Measurements from ENCODE around the gene SLC11A2. TPM values are rescaled to one million over a fixed set of nuclear protein-coding genes. Genes with fewer than 3 reads are reported as not detected.

Gene SLC11A2
- total RNA-seq, 1 donor from 2014 or later: 41.1 TPM

GRCh38 chr12:51005671-51006070, 20.5 kb downstream of the SLC11A2 start:
- H3K27ac Mint-ChIP-seq (ENCODE audit: unreplicated experiment): no peak overlapping the region
- no peak for DNase-seq
- H3K36me3 Mint-ChIP-seq (ENCODE audit: unreplicated experiment): no peaks in the 10 kb centered on the region
- no peak for TF ChIP-seq CTCF (IDR thresholded peaks at IDR 0.05; ENCODE audit: partially characterized antibody, unreplicated experiment)
- H3K27me3 Mint-ChIP-seq (ENCODE audit: unreplicated experiment): no peaks in the 10 kb centered on the region
- H3K4me3 Mint-ChIP-seq (ENCODE audit: unreplicated experiment): no peak overlapping the region
- H3K4me1 Mint-ChIP-seq (ENCODE audit: low read depth, unreplicated experiment): peaks cover 7% of the 10 kb centered on the region
- no peaks in the 10 kb centered on the region for H3K9me3 Mint-ChIP-seq (ENCODE audit: unreplicated experiment)

GRCh38 chr12:51005030-51005429, 21.2 kb downstream of the SLC11A2 start:
- H3K36me3 Mint-ChIP-seq (ENCODE audit: unreplicated experiment): no peaks in the 10 kb centered on the region
- H3K27me3 Mint-ChIP-seq (ENCODE audit: unreplicated experiment): no peaks in the 10 kb centered on the region
- TF ChIP-seq CTCF (IDR thresholded peaks at IDR 0.05; ENCODE audit: partially characterized antibody, unreplicated experiment): no peak
- H3K4me1 Mint-ChIP-seq (ENCODE audit: low read depth, unreplicated experiment): peaks cover 5% of the 10 kb centered on the region
- no peaks in the 10 kb centered on the region for H3K9me3 Mint-ChIP-seq (ENCODE audit: unreplicated experiment)
- H3K27ac Mint-ChIP-seq (ENCODE audit: unreplicated experiment): no peak overlapping the region
- no peak overlapping the region for H3K4me3 Mint-ChIP-seq (ENCODE audit: unreplicated experiment)
- DNase-seq: no peak

DNA sequence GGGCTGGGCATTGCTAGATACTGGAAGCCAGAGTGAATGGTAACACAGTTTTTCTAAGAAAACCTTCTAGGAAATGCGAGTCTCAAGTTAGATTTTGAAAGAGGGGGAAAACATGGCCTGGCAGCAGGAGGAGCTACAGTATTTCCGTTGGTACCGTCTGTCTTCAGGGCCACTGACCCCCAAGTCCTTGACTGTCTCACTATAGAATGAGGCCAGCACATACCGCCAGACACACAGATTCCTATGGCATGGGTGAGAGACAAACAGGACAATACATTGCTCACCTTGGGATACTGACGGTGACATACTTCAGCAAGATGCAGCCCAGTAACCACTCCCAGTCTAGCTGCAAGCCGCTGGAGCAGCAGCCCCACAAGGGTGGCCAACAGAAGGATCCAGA, 21.7 kb downstream of the SLC11A2 start:
- peaks cover 5% of the 10 kb centered on the region for H3K4me1 Mint-ChIP-seq (ENCODE audit: low read depth, unreplicated experiment)
- no peaks in the 10 kb centered on the region for H3K9me3 Mint-ChIP-seq (ENCODE audit: unreplicated experiment)
- H3K4me3 Mint-ChIP-seq (ENCODE audit: unreplicated experiment): no peak overlapping the region
- no peaks in the 10 kb centered on the region for H3K27me3 Mint-ChIP-seq (ENCODE audit: unreplicated experiment)
- no peak for DNase-seq
- TF ChIP-seq CTCF (IDR thresholded peaks at IDR 0.05; ENCODE audit: partially characterized antibody, unreplicated experiment): no peak
- no peak overlapping the region for H3K27ac Mint-ChIP-seq (ENCODE audit: unreplicated experiment)
- H3K36me3 Mint-ChIP-seq (ENCODE audit: unreplicated experiment): no peaks in the 10 kb centered on the region

- H3K4me3 Mint-ChIP-seq (ENCODE audit: unreplicated experiment): no peak overlapping the region
- DNase-seq: no peak
- no peak overlapping the region for H3K27ac Mint-ChIP-seq (ENCODE audit: unreplicated experiment)
- no peaks in the 10 kb centered on the region for H3K4me1 Mint-ChIP-seq (ENCODE audit: low read depth, unreplicated experiment)
- H3K27me3 Mint-ChIP-seq (ENCODE audit: unreplicated experiment): no peaks in the 10 kb centered on the region
- H3K36me3 Mint-ChIP-seq (ENCODE audit: unreplicated experiment): no peaks in the 10 kb centered on the region
- no peaks in the 10 kb centered on the region for H3K9me3 Mint-ChIP-seq (ENCODE audit: unreplicated experiment)
- no peak for TF ChIP-seq CTCF (IDR thresholded peaks at IDR 0.05; ENCODE audit: partially characterized antibody, unreplicated experiment)
These were observed 24.4 kb downstream of the SLC11A2 start for GRCh38 chr12:51001799-51002198.

GRCh38 chr12:51000245-51000644, 25.9 kb downstream of the SLC11A2 start:
- H3K4me3 Mint-ChIP-seq (ENCODE audit: unreplicated experiment): no peak overlapping the region
- no peaks in the 10 kb centered on the region for H3K27me3 Mint-ChIP-seq (ENCODE audit: unreplicated experiment)
- no peak for TF ChIP-seq CTCF (IDR thresholded peaks at IDR 0.05; ENCODE audit: partially characterized antibody, unreplicated experiment)
- H3K36me3 Mint-ChIP-seq (ENCODE audit: unreplicated experiment): no peaks in the 10 kb centered on the region
- H3K9me3 Mint-ChIP-seq (ENCODE audit: unreplicated experiment): no peaks in the 10 kb centered on the region
- H3K27ac Mint-ChIP-seq (ENCODE audit: unreplicated experiment): no peak overlapping the region
- H3K4me1 Mint-ChIP-seq (ENCODE audit: low read depth, unreplicated experiment): no peaks in the 10 kb centered on the region
- DNase-seq: no peak

Measured in glutamatergic neuron (in vitro differentiated cells).